NB4 (cell line): ENCODE results near the gene OR2B3.

Source experiments
- CTCF ChIP-seq: IDR thresholded peaks from one replicate; pipeline ENCODE4 v1.5.1; 2012; ENCODE audit warnings: low read depth, low read length
- MAX ChIP-seq: IDR thresholded peaks from 2 replicates; pipeline ENCODE4 v1.6.1; 2011; ENCODE audit warnings: low read depth, low read length
- MYC ChIP-seq: IDR thresholded peaks from 2 replicates; pipeline ENCODE4 v1.6.1; 2011; ENCODE audit warnings: low read depth, low read length
- POLR2A ChIP-seq: IDR thresholded peaks from 2 replicates; pipeline ENCODE4 v1.6.1; 2011; ENCODE audit warnings: mild to moderate bottlenecking; ENCODE audit not compliant: insufficient read length; ENCODE audit errors: extremely low read depth

GRCh38 chr6:29107758-29108157 lies 20.6 kb upstream of the OR2B3 start, which contains the start of gene OR2J3:
- TF ChIP-seq POLR2A (no peak), CTCF (no peak), MYC (no peak), MAX (no peak)
